GM18868 (cell line): Measurements from ENCODE around the gene ACAT1.
"Not testable (repeated sequence)": the region's sequence is repeated elsewhere in the genome, so short reads cannot be mapped to it uniquely, and the experiment has no call there.

Experiments used
- ATAC-seq: cut with Tn5 transposase; IDR thresholded peaks from one replicate; pipeline ENCODE4 v1.9.1; 2021; ENCODE audit warnings: mild to moderate bottlenecking, moderate library complexity; ENCODE audit not compliant: unreplicated experiment

The ACAT1 gene

DNA sequence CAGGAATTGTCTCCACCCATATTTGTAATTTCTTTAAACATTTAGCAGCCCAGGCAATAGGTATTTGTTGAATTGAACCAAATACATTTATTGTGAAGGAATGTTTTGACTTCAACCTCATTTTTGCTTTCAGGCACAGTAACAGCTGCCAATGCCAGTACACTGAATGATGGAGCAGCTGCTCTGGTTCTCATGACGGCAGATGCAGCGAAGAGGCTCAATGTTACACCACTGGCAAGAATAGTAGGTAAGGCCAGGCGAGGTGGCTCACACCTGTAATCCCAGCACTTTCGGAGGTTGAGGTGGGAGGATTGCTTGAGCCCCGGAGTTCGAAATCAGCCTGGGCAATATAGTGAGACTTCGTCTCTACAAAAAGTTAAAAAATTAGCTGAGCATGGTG lies 20.9 kb downstream of the ACAT1 start:
- ATAC-seq = no peak

DNA sequence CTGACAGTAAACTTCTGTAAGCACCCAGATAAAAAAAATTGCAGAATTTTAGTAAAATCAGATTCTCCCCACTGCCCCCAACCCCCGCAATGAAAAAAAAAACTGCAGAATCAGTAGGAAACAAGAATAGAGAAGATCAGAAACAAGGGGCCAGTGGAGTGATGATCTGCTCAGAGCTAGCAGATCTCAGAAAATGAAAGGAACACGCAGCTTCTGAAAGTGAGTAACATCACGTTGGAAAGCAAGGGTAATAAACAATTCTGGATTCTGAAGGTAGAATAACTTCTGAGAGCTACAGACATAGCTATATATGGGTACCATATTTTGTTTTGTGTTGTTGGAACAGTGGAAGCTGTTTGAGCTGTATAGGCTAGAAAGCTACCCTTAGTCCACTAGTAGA lies 23.2 kb downstream of the ACAT1 start:
- no peak for ATAC-seq

DNA sequence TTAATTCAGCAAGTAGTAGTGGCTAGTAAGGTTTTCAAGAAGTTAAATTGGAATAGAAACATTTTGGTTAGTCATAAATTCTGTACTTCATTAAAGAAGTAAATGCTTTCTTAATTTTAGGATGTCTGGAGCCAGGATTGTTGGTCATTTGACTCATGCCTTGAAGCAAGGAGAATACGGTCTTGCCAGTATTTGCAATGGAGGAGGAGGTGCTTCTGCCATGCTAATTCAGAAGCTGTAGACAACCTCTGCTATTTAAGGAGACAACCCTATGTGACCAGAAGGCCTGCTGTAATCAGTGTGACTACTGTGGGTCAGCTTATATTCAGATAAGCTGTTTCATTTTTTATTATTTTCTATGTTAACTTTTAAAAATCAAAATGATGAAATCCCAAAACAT lies 25.8 kb downstream of the ACAT1 start:
- ATAC-seq = no peak

- no peak for ATAC-seq
Observed at GRCh38 chr11:108148556-108148955, 27.2 kb downstream of the ACAT1 start.

- ATAC-seq = no peak
Observed at GRCh38 chr11:108154591-108154990, 33.2 kb downstream of the ACAT1 start.

- ATAC-seq = peak; percentile 99
Observed at GRCh38 chr11:108160970-108161566, 39.7 kb downstream of the ACAT1 start.

DNA sequence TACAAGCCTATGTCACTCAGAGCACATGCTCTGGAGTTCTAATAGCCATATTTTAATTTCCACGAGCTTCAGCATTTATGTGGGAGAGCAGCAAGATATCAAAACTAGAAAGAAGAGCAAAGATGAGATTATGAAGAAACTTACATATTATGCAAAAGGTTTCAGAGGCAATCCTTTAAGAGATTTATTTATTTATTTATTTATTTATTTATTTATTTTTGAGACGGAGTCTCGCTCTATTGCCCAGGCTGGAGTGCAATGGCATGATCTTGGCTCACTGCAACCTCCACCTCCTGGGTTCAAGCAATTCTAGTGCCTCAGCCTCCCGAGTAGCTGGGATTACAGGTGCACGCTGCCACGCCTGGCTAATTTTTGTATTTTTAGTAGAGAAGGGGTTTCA lies 41.5 kb downstream of the ACAT1 start:
- ATAC-seq = not testable (repeated sequence)

DNA sequence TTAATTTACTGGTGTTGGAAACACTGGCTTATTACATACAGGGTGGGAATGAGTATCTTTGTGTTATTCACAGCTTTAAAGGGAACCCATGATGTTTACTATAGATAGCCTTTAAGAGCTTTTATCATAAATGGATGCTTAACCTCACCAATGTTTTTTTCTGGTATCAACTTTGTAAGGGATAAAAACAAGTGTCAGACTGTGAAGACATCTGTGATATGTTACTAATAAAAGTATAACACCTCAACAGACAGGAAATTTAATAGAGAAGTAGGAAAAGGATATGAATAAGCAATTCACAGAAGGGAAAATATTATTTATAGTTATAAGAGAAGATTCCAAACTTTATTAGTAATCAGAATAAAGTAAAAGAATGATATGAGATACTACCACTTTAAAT lies 46.3 kb downstream of the ACAT1 start:
- no peak for ATAC-seq

DNA sequence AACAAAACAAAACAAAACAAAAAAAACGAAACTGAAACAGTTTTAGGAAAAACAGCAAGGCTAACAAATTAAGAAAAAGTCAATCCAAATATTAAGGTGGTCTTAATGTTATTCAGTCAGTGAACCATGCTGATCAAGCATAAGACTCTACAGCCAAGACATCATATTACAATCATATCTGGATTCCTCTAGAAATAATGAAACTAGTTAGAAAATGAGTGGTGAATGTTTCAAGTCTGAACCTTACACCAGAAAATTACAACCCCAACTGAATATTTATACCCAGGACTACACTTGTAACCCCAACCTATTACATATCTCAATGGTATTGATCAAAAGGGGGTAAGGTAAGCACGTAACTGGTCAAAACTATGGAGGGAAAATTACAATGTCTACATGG lies 48.8 kb downstream of the ACAT1 start:
- ATAC-seq = no peak

DNA sequence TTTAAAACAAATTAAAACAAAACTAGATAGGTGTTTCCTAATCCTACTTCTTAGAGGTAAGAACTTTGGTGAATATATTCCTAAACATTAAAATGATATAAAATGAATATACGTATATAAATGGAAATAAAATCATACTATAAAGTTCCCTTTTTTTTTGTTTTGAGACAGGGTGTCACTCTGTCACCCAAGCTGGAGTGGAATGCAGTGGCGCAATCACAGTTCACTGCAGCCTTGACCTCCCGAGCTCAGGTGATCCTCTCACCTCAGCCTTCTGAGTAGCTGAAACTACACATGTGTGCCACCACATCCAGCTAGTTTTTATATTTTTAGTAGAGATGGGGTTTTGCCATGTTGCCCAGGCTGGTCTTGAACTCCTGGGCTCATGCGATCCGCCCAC lies 56.2 kb downstream of the ACAT1 start:
- no peak for ATAC-seq

DNA sequence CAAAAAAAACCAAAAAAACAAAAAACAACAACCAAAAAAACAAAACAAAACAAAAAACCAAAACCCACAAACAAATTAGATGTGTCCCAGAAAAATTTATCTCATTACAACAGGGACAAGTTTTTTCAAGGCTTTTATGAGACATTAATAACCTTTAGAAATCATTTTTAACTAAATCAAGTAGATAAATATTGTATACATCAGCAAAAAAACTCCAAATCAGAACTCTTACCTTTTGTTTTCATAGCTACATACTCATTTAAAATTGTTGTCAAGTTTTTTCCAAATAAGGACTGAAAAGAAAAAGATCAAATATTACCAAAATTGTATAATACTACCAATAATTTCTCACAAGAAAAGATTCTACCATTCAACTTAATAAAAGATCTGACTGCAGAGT lies 72.4 kb downstream of the ACAT1 start:
- ATAC-seq = no peak

DNA sequence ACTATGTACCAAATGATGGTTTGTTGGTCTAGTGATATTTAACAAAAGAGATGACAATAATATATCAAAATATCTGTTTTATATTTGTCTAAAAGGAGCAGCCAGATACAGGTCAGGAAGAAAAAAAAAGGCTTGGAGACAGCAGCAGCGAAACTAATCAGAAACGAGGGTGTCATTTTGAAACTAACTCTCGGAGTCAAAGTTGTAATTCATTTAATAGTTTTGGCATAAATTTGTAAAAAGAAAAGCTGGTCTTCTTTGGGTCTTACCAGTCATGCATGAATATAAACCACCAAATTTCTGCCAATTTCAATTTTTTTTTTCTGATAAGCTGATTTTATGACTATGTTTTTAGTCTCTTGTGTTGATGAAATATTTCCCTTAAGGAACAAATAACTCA lies 75.5 kb downstream of the ACAT1 start:
- ATAC-seq = no peak
